CD4-positive, alpha-beta T cell treated with Interleukin-12 subunit alpha and Interleukin-12 subunit beta, for 1 hour (primary cell): ENCODE measurements around the gene SLC25A21.

ENCODE experiments used
- DNase-seq: peaks from one replicate; pipeline ENCODE4 v3.0.0-alpha.2; 2020

SLC25A21 gene

DNA sequence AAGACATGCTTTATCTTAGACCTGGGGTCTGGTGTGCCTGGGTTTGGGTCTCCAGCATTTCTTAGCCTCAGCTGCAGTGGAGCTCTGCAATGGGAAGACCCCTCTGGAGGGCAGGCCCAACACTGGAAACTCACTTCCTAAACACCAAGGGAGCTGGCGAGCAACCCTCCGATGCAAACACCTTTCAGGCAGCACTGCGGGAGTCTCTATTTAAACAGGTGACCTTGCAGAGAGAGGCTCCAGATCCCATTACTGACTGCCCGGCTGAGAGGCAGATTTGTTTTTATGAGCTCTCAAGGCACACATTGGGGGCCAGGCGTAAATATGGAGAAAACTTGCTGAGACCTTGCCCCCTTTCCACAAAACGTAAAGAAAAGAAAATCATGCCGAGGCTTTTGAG lies 315.3 kb downstream of the SLC25A21 start:
- DNase-seq: no peak

DNA sequence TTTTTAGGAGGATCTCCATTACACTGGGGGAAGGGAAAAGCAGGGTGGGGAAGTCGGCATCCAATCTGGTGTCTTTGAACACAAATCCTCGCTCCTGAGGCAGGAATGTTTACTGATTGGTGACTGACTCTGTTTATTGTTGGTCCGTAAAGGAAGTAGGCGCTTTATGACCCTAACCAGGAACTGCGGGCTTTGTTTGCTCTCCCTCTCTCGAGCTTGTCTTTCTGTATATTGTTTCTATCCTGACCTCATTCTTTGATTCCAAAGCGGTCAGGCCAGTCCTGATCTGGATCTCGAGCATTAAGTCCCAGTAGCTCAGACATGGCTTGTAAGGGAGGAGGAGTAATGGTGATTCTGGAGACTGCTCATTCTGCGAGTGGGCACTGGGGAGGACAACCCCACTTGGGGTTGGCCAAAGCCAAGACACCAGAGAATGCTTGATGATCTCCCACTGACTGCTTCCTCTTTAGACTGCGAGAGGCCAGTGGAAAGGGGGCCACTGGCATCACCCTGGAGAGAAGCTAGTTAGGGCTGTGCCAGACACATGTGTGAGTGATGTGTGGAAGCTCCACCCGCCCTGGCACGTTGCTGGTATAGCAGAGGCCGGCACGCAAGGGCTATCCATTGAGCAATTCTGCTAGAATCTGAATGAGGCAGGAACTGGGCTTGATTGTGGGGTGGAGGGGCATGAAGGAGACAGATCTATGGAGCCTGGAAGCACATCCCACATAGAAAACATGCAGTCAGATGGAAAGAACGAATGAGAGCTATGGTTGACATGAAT lies 316.1 kb downstream of the SLC25A21 start:
- no peak for DNase-seq

- DNase-seq: no peak
These were observed 317.0 kb downstream of the SLC25A21 start for GRCh38 chr14:36855396-36855795.

DNA sequence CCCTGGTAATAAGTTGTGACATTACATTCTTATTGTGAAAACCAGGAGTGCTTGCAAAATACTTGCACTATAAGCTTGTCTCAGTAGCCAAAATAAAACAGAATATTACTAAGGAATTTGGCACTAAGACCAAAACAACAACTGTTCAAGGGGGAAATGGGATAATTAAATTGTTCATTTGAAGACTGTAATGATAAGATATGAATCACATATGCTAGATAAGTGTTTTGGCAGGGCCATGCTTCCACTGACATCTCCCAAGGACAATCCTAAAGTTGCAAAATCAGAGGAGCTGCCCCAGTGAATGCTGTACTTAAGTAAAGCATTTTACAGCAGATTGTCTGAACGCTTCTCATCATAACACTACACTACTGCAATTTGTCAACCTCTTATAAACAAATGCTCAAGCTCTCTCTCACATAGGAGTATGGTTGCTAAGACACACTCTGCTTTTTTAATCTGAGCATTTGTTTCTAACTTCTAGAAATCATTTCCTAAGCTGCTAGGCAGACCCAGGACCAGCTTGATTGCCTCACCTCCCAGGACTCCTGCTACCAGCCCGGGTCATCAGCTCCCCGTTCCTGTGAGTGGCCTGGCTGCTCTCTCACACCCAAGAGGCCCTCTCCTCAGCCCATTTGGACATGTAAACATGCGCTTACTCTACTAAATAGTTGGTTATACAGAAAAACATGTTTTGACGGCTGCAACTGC lies 319.3 kb downstream of the SLC25A21 start:
- DNase-seq: no peak

DNA sequence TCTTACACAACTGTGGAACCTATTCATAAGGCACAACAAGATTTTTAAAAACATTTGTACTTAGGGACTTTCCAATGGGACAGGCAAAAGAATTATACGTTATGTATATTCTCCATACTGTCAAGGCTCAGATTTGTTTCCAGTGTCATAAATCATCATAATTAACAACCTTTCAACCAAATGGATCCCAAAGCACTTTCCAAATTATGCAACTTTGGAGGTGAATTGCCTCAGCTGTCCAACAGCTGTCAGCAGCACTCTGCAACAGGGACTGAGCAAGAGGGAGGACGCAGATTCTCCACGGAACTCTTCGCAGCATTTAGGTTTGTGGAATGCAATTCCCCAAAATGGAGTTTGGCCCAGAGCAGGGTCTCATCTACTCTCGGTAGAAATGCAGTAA lies 324.2 kb downstream of the SLC25A21 start:
- no peak for DNase-seq

GRCh38 chr14:36847366-36847765 lies 325.0 kb downstream of the SLC25A21 start:
- DNase-seq: no peak

DNA sequence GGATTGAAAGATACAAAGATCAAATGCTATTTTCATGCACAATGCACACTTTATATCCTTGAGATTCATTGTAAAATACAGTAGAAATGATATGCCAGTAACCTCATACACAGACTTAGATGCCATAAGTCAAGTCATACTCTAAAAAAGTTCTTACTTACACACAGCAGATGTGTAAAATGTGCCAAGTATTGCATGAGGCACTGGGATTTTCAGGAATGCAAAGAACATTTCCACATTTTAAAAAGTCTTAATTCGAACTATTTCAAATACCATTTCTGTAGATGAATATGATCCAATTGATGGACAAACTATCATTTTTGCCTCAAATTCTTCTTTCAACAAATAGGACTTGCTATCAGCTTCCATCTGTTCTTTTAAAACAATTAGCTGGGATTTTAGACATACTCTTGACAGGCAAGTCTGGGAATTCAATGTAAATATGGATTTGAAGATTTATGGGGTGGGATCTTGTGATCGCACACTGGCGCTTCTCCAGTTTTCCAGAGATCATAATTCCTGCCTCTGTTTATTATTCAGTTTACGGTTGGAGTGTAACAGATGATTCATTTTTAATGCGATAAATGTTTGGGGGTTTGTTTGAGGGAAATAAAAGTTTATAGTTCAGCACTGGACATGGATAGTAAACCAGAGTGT lies 326.9 kb downstream of the SLC25A21 start:
- DNase-seq: no peak

DNA sequence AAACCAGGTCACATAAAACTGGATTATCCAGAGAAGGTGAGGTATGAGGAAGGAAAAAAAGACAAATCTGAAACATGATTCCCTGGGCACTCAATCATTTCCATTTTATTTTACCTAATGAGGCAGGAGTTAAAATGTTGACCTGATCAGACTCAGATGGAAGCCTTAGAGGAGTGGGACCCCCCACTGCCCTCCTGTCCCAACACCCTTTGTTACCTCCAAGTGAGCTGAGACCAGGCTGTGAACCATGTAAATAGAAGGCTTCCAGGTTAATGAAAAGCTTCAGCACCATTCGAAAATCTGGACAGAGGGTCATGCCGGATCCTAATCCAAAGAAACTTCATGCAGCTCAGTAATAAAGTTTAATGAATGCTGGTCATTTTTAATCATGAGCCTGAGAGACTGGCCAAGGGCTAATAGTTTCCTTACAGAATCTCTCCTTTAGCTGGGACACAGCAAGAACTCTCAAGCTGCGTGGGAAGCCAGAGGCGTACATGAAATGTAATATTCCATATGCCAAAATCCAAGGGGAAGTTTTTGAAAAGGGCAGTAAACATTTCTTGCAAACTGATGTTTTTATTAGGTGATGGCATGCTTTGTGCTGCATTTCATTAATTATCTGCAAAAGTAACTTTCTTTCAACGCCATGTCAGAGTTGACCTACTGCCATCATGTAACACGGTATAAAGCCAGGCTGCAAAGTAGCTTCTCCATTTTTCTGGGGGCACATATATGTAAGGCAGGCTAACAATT lies 327.8 kb downstream of the SLC25A21 start:
- DNase-seq: no peak

DNA sequence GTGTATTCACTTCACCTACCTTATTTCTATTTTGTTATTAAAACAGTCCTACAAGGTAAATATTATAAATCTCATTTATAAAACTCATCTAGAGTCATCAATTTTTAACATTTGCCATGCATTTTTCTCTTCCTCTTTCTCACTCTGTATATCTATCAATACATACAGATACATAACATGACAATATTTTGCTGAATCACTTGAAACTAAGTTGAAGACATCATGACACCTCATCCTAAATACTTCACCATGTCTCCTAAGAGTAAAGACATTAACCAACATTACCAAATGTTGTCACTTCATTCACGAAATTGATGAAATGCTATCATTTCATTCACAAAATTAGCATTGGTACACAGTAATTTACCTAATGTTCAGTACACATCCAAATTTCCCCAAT lies 329.0 kb downstream of the SLC25A21 start:
- no peak for DNase-seq

DNA sequence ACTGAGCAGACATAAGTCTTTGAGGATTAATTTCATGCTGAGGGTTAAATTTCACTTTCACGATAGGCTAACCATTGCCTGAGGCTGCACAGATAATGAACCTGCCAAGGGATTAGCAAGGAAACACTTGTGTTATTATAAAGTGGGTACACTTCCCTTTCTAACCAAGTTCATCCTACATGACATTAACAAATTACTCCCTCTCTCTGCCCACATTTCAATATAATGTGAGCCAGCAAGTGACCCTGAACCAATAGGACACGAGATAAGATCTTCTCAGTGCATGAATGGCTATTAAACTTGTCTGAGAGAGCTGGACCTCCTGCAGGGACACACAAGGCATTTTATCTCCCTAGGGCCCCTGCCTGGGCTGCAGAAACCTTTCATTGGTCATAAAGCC lies 337.3 kb downstream of the SLC25A21 start:
- DNase-seq: no peak

DNA sequence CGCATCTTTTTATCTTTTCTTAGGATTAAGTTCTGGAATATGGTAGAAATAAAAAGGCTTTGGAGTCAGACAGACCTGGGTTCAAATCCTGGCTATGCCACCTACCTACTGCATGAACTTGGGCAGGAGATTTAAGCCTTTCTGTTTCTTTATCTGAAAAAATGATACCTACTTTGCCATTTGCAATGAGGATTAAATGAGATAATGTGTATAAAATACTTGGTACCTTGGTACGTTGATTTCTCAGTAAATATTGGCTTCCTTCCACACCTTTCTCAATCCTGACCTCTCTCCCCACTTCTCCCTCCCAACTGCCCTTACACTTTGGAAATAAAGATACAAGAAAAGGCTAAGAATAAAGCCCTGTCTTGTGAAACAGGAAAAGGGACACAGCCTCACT lies 338.1 kb downstream of the SLC25A21 start:
- no peak for DNase-seq

DNA sequence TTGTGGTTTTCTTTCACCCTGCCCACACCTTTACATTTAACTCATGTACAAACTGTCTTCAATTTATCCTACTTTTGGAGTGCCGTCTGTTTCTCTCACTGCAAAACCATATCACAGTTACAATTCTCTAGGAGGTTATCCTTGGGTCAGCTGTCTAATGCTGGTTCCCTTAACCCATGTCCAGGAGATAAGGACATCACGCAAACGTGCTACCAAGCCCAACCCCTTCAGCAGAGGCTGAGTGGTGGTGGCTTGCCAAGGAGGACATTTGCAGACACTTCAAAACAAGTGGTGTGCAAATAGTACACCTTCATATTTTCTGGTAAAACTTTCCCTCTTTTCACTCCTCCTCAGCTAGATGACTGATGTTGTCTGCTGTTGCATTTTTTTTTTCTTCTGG lies 342.9 kb downstream of the SLC25A21 start:
- DNase-seq: no peak

DNA sequence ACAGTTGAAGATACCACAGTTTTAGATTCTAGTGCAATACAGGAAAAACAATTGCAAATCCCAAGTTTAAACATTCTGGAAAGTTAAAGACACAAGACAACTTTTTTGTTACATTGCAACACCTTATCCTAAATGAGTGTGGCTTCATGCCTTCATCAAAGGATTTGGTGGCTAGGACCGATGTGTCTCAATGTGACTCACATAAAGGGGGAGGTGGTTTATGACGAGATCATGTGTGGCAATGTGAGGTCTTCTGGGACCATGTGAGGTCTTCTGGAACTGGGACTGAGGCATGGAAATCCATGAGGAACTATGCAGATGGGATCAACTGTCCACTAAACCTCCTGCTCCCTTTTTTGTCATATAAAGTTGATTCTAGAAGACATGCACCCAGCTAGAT lies 344.5 kb downstream of the SLC25A21 start:
- DNase-seq: no peak

DNA sequence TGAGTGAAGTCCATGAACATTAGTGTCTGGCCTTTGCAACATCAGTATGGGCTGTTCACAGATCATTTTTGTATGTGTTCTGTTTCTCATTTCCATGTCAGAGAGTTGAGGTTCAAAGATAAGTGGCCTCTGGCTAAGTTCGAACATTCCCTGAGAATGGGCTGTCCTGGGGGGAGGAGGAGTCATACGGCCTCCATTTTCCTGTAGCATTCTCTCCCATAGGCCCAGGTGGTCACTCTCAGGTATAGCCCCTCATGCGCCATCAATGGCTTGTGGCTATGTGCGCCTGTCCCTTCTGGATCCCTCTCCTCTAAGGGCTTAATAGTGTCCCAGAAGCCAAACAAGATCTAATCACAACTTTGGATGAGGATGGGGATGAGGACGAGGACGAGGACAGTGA lies 345.8 kb downstream of the SLC25A21 start:
- no peak for DNase-seq

GRCh38 chr14:36824854-36825253 lies 347.6 kb downstream of the SLC25A21 start:
- no peak for DNase-seq

DNA sequence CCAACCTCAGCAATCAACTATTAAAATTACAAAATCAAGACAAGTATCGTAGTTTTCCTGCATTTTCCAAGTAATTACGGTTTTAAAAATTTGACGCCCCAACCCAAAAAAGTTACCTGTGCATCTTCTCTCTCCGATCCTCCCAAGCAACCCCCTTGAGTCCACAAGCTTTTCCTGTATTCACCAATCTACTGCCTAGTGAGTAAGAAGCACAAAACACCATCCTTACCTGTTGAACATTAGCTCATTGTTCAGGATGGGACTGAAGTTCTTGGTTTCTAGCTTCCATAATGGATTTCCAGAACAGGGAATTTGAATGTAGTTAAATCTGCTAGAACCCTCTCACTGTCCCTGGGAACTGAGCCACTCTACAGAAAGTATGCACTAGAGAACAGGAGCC lies 348.8 kb downstream of the SLC25A21 start:
- DNase-seq: no peak

GRCh38 chr14:36822685-36823084 lies 349.7 kb downstream of the SLC25A21 start:
- DNase-seq: no peak

- no peak for DNase-seq
These were observed 351.5 kb downstream of the SLC25A21 start for GRCh38 chr14:36820901-36821300.

- no peak for DNase-seq
These were observed 352.2 kb downstream of the SLC25A21 start for GRCh38 chr14:36820111-36820709.

DNA sequence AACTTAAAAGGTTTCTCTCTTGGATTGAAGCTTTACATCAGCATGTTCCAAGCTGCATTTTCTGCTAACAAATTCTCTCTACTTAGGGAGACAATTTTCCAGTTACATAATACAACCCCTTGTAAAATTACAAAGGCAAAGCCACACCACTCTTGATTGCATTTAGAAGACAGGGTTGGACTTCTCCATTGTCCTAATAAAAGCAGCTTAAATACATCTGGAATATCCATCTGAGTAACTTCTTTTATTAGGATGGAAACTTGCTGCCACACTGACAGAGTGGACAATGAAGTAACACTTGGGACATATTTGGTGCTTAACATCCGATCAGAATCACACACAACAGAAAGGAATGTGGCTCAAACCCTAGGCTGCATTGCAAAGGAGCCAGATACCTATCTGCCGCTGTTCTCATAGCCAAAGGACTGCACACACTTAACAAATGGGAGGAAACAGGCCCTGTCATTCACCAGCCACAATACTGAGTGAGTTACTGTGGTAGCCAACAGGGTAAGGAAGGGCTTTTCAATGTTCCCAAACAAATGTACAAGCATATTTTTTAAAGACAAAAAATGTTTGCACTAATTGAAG lies 353.5 kb downstream of the SLC25A21 start:
- DNase-seq: no peak

DNA sequence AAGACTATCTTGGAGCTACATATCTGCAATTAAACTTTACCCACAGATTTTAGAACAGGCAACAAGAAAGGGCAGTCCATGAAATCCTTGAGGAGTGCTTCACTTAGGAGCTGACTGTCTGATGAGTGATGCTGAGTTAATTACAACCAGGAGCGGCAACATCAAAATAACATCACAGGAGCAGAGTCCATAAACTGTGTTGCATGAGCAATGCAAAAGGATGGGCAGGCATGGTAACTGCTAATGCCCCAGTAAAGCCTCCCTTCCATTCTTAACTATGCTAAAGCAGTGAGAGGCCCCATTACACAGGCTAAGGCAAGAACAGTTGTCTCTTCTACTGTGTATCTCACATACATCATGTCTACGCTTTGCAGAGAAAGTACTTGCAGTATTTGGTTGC lies 354.2 kb downstream of the SLC25A21 start:
- DNase-seq: no peak
